HG02981 (cell line): ENCODE results near the gene PPBP.
"Not testable (repeated sequence)": the region's sequence is repeated elsewhere in the genome, so short reads cannot be mapped to it uniquely, and the experiment has no call there.

ENCODE experiments used
- ATAC-seq: cut with Tn5 transposase; IDR thresholded peaks from one replicate; pipeline ENCODE4 v1.9.1; 2021; ENCODE audit warnings: mild to moderate bottlenecking, moderate library complexity; ENCODE audit not compliant: unreplicated experiment

The PPBP gene

GRCh38 chr4:73952352-73952751 lies 35.6 kb downstream of the PPBP start:
- ATAC-seq = no peak

DNA sequence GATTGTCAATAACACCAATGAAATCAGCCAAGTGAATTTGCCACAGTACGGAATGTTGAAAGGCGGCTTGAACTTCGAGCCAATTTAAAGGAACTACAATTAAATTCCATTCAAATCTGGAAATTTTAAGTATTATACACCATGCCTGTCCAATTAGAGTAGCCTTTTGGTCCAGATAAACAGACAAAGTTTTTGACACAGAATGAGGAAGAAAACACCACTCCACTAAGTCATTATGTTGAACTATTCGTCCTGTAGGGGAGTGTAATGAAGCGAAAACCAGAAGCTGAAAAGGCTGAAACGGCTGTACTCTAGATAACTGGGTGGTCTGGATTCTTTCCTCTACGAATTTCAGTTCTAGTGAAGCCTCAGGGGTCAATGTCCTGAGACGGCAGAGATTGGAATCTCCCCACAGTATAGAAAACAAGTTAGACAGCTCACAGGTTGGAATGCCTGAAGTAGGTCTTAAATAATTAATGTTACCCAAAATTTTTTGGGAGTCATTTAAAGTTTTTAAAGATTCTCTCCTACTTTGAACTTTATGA lies 37.5 kb downstream of the PPBP start:
- ATAC-seq = not testable (repeated sequence)

- ATAC-seq = no peak
Measured at GRCh38 chr4:73948990-73949706, 38.8 kb downstream of the PPBP start.

GRCh38 chr4:73948291-73948690 lies 39.7 kb downstream of the PPBP start:
- no peak for ATAC-seq

DNA sequence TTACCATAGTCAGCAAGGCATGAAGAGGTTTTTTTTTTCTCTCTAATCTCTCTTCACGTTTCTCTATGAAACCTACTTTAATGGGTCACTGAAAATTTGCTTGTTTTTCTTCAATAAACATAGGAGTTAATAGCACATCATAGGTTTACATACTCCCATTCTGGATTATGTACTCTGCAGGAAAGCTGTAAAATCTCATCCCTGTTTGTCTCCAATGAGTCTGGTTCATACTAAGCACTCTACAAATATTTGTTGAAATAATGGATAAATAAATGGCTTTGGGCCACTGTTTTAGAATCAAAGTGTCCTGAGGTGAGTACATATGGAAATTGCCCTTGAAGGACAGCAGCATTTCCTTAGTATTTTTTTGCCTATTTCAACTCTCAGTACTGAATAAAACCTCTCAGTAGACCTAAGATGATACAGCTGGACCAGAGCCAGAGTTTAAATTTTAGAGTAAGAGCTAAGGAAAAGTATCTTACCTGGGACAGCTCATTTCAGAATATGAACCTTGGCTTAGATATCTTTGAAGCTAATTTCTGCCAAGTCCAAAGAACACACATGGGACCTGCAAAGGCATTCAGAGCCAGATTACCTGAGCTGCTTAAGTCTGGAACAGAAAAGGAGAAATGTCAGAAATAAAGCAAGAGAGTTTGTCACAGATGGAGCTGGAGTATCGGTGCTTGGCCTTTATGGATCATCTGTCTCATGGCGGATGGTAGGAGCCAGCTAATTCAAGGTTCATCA lies 40.6 kb downstream of the PPBP start:
- ATAC-seq = no peak

DNA sequence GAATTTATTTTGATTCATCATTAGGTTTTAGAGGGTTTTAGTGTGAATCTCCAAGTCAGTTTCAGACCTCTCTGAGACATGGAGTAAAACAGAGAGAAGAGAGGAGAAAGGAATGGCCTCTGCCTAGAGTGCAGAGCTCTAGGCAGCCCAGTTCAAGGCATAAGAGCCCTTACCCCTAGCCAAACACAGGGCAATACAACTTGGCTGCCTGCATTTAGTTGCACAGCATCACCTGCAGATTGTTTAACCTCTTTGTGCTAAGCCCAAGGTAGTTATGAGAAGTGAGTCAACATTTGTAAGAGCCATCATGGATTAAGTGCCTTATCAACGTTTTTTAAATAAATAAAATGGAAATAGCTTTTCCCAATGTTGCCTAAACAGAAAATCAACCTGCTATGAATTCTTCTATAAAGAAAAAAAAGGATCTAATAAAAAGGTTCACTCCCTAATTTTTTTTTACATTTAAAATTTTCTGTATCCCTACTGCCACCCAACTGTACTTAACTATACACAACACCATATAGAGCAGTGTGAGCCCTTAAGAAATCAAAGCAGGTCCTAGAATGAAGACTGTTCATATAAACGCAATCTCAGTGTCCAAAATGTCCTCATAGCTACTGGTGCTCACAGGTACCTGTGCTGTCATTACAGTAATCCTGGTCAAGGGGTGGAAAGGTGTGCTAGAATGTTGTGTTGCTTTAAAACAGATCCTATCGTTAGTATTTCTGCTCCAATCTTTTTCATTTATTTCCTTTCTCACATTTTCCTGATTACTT lies 42.1 kb downstream of the PPBP start:
- no peak for ATAC-seq

- ATAC-seq = no peak
Measured at GRCh38 chr4:73945140-73945539, 42.9 kb downstream of the PPBP start.

DNA sequence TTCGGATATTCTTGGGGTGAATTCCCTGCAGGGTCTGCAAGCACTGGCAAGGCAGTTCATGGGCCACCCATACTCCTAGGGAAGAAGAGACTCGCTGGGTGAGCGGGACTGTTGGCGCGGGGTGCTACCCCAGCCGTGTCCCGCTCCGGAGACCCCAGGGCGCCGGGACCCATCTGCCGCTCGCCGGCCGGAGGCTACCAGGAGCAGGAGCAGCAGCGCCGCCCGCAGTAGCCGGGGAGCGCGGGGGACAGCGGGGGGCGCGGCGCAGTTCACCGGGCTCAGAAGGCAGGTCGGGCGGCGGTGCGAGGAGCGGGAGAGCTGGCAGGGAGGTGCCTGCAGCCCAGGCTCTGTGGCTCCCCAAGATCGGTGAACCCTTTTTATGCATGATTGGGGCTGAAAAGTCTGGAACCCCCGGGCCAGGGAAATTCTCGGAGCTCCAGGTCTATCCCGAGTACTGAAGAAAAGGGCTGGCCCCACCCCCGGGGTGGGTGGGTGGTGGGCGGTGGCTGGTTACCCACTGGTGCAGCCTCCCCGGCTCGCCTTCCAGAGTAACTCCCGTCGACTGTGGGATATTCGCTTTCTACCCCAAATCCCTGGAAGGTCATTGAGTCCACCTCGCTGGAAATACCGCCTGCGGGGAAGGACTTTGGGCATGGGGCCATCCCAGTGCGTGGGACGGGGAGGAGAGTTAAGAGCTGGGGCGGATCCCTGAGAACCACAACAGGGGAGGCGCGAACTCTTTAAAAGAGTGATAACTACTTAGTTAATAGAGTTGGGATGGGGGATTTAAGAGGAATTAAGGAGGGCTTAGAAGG lies 43.7 kb downstream of the PPBP start:
- ATAC-seq = no peak

- no peak for ATAC-seq
Measured at GRCh38 chr4:73943555-73943954, 44.4 kb downstream of the PPBP start.

DNA sequence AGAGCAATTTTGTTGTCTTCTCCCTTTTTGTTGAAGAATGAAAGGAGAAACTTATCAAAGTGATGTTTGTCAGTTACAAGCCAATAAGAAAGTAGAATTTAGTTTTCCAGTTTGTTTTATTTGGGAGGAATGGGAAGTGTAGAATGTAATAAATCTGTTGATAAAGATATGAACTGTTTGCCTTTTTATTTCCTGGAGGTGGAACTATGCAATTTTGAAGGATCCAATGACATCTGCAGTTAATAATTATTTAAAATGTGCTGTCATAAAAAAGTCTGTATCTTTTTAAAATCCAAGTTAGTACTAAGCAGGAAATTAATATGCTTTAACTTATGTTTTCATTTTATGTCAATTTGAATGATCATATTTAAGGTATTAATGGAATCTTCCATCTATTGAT lies 51.0 kb downstream of the PPBP start:
- ATAC-seq = no peak
